Measurements from ENCODE around the gene BRINP2. TPM values are rescaled to one million over a fixed set of nuclear protein-coding genes. Genes with fewer than 3 reads are reported as not detected.

The BRINP2 gene
- total and polyA plus RNA-seq, 2 of the 13 experiments (the other 11 are each of a cell fraction or from before 2014, with no cell fraction given): 0.08 to 0.20 TPM

DNA sequence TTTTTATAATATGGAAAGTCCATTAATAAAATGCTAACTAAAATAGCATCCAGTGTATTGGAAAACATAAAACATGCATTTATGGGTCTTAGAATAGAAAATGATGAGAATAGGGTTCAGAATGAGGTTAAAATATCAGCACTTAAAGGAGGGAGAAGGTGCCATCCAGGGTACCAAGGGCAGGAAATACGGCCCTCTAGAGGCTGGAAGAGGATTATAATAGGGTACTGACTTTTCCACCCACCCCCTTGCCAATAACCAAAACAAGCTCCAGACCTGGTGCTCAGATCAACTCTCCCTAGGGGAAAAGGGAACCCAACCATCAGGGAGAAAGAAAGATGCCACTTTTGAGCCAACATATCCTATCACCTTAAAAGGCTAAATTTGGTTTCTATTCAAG, 32.9 kb upstream of the BRINP2 start (continued):
- TF ChIP-seq, protein P1, sequence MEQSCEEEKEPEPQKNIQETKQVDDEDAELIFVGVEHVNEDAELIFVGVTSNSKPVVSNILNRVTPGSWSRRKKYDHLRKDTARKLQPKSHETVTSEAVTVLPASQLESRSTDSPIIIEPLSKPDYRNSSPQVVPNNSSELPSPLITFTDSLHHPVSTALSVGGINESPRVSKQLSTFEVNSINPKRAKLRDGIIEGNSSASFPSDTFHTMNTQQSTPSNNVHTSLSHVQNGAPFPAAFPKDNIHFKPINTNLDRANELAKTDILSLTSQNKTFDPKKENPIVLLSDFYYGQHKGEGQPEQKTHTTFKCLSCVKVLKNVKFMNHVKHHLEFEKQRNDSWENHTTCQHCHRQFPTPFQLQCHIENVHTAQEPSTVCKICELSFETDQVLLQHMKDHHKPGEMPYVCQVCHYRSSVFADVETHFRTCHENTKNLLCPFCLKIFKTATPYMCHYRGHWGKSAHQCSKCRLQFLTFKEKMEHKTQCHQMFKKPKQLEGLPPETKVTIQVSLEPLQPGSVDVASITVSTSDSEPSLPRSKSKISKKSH (CRISPR knock-in tag; IDR thresholded peaks at IDR 0.05; ENCODE audit: borderline replicate concordance): no peak
- TF ChIP-seq TRIM22 (IDR thresholded peaks at IDR 0.05) (no peak), ZC3H4 (CRISPR knock-in tag; IDR thresholded peaks at IDR 0.05; ENCODE audit: borderline replicate concordance) (no peak), ZNF20 (CRISPR knock-in tag; IDR thresholded peaks at IDR 0.05) (no peak)

- no peak for TF ChIP-seq HBP1 (CRISPR knock-in tag; IDR thresholded peaks at IDR 0.05; ENCODE audit: low read depth)
- TF ChIP-seq ZNF292 (CRISPR knock-in tag; IDR thresholded peaks at IDR 0.05; ENCODE audit: borderline replicate concordance, low read depth): no peak
- TF ChIP-seq EHMT2 (IDR thresholded peaks at IDR 0.05; ENCODE audit: borderline replicate concordance, low read depth, low read length): no peak
- TF ChIP-seq, protein P2, sequence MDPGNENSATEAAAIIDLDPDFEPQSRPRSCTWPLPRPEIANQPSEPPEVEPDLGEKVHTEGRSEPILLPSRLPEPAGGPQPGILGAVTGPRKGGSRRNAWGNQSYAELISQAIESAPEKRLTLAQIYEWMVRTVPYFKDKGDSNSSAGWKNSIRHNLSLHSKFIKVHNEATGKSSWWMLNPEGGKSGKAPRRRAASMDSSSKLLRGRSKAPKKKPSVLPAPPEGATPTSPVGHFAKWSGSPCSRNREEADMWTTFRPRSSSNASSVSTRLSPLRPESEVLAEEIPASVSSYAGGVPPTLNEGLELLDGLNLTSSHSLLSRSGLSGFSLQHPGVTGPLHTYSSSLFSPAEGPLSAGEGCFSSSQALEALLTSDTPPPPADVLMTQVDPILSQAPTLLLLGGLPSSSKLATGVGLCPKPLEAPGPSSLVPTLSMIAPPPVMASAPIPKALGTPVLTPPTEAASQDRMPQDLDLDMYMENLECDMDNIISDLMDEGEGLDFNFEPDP (CRISPR knock-in tag; conservative IDR thresholded peaks at IDR 0.05): no peak
- TF ChIP-seq KLF12 (CRISPR knock-in tag; IDR thresholded peaks at IDR 0.05; ENCODE audit: borderline replicate concordance): no peak
- TF ChIP-seq ZSCAN25 (CRISPR knock-in tag; IDR thresholded peaks at IDR 0.05): no peak
- TF ChIP-seq MXD1 (CRISPR knock-in tag; IDR thresholded peaks at IDR 0.05): no peak
- no peak for TF ChIP-seq FOSL2 (CRISPR knock-in tag; IDR thresholded peaks at IDR 0.05)
- no peak for TF ChIP-seq MTF1 (CRISPR knock-in tag; IDR thresholded peaks at IDR 0.05)
- TF ChIP-seq, protein P3, sequence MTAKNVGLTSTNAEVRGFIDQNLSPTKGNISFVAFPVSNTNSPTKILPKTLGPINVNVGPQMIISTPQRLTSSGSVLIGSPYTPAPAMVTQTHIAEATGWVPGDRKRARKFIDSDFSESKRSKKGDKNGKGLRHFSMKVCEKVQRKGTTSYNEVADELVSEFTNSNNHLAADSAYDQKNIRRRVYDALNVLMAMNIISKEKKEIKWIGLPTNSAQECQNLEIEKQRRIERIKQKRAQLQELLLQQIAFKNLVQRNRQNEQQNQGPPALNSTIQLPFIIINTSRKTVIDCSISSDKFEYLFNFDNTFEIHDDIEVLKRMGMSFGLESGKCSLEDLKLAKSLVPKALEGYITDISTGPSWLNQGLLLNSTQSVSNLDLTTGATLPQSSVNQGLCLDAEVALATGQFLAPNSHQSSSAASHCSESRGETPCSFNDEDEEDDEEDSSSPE (CRISPR knock-in tag; IDR thresholded peaks at IDR 0.05): no peak
- TF ChIP-seq ZNF761 (CRISPR knock-in tag; conservative IDR thresholded peaks at IDR 0.05): no peak
- Histone ChIP-seq H3K27me3 (ENCODE audit: control insufficient read depth in 1 of 2, insufficient read depth in 2 of 2, low read length in 2 of 2) (no peaks in the 10 kb centered on the region), H3K27ac (ENCODE audit: extremely low read length, insufficient read depth, low read length) (no peak overlapping the region), H3K4me3 (replicated peaks in 1 of 3; ENCODE audit: insufficient read depth in 1 of 3, low read depth in 2 of 3, low read length in 3 of 3) (no peak overlapping the region), H3K4me1 (ENCODE audit: insufficient read depth, low read length) (no peaks in the 10 kb centered on the region), H3K79me2 (ENCODE audit: insufficient read depth, low read length) (no peaks in the 10 kb centered on the region), H3K9ac (ENCODE audit: insufficient read depth, low read depth, low read length) (no peak overlapping the region), H3K36me3 (replicated peaks in 1 of 2; ENCODE audit: control insufficient read depth in 1 of 2, insufficient read depth in 2 of 2, low read length in 2 of 2) (no peaks in the 10 kb centered on the region), H2AFZ (ENCODE audit: low read length) (no peak overlapping the region), H4K20me1 (ENCODE audit: insufficient read depth, low read length) (no peaks in the 10 kb centered on the region), H3K4me2 (ENCODE audit: low read depth, low read length) (no peak overlapping the region), H3K9me3 (ENCODE audit: low read length) (no peaks in the 10 kb centered on the region)
- no TSS peak for BruUV-seq (replicated peaks)
- ATAC-seq (no peak), FAIRE-seq (no peak), DNase-seq (ENCODE audit: low spot score) (no peak)
- CTCF ChIA-PET (ENCODE audit: low intra/inter-chr PET ratio, low total read pairs): no interaction called here
- POLR2A ChIA-PET: no interaction called here
- 19% methylated on average over 4 of the region's 4 CpGs for WGBS (ENCODE audit: low lambda C conversion rate)
- intact Hi-C loops (cut with micrococcal nuclease; ENCODE audit: unreplicated experiment) (no loop called here), in situ Hi-C loops (cut with HindIII; ENCODE audit: extremely low pct_ligation_motif_present, low pct_unique_long_range_greater_than_20kb) (no loop called here)
Observed at GRCh38 chr1:177138347-177138746, 32.4 kb upstream of the BRINP2 start.
